ENCODE data around the gene ODAD2.

DNA sequence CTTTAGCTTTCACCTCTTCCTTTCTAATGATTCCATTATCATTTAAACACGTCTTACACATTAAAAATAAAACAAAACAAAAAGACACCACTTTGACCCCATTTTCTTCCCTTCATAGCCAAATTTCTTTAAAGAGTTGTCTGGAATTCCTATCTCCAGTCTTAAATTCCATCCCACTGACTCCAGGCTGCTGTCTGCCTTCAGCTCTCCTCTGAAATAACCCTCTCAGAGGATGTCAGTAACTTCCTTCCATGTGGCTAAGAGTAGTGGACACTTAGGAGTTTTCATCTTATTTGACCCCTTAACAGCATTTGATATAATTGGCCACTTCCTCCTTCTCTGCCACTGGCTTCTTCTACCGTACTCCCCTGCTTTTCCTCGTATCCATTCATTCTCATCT is 183.6 kb downstream of the ODAD2 start:
- TF ChIP-seq, protein P1, sequence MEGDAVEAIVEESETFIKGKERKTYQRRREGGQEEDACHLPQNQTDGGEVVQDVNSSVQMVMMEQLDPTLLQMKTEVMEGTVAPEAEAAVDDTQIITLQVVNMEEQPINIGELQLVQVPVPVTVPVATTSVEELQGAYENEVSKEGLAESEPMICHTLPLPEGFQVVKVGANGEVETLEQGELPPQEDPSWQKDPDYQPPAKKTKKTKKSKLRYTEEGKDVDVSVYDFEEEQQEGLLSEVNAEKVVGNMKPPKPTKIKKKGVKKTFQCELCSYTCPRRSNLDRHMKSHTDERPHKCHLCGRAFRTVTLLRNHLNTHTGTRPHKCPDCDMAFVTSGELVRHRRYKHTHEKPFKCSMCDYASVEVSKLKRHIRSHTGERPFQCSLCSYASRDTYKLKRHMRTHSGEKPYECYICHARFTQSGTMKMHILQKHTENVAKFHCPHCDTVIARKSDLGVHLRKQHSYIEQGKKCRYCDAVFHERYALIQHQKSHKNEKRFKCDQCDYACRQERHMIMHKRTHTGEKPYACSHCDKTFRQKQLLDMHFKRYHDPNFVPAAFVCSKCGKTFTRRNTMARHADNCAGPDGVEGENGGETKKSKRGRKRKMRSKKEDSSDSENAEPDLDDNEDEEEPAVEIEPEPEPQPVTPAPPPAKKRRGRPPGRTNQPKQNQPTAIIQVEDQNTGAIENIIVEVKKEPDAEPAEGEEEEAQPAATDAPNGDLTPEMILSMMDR (conservative IDR thresholded peaks at IDR 0.05; ENCODE audit: low read length) = no peak
- no peak for TF ChIP-seq EZH2phosphoT487 (IDR thresholded peaks at IDR 0.05; ENCODE audit: borderline replicate concordance)

Measured in Loucy (cell line).